ENCODE measurements around the gene EPS8L2. TPM values are rescaled to one million over a fixed set of nuclear protein-coding genes. Genes with fewer than 3 reads are reported as not detected.

Gene EPS8L2
- total RNA-seq, 1 experiment from 2014 or later = 0.90 TPM

GRCh38 chr11:698493-699115, 7.4 kb upstream of the EPS8L2 start:
- H3K4me1 ChIP-seq (ENCODE audit: insufficient read depth, low read length, poor library complexity, severe bottlenecking) = peaks cover 6% of the 10 kb centered on the region
- POLR2A ChIA-PET (ENCODE audit: low non-redundant PET) = no interaction called here
- H3K4me3 ChIP-seq (ENCODE audit: low read depth, low read length, poor library complexity, severe bottlenecking) = no peak overlapping the region
- no peaks in the 10 kb centered on the region for H3K27me3 ChIP-seq (replicated peaks; ENCODE audit: insufficient read depth, low read depth, low read length, poor library complexity)
- DNase-seq (ENCODE audit: low spot score) = no peak
- H3K27ac ChIP-seq (ENCODE audit: low read depth, low read length, poor library complexity, severe bottlenecking) = no peak overlapping the region
- H3K36me3 ChIP-seq (ENCODE audit: insufficient read depth, low read length, poor library complexity, severe bottlenecking) = no peaks in the 10 kb centered on the region
- CTCF ChIA-PET = no interaction called here
- H3K9me3 ChIP-seq (ENCODE audit: low read depth, low read length, poor library complexity, severe bottlenecking) = no peaks in the 10 kb centered on the region
- BruUV-seq (replicated peaks) = no TSS peak
- intact Hi-C loops (cut with micrococcal nuclease; ENCODE audit: unreplicated experiment) = no loop called here
- TF ChIP-seq CTCF (conservative IDR thresholded peaks at IDR 0.05; ENCODE audit: low read depth, low read length) (no peak), EZH2 (IDR thresholded peaks at IDR 0.05; ENCODE audit: borderline replicate concordance, low read depth, low read length, poor library complexity, severe bottlenecking) (no peak)

- Histone ChIP-seq H3K9me3 (ENCODE audit: low read depth, low read length, poor library complexity, severe bottlenecking) (no peaks in the 10 kb centered on the region), H3K36me3 (ENCODE audit: insufficient read depth, low read length, poor library complexity, severe bottlenecking) (no peaks in the 10 kb centered on the region), H3K4me1 (ENCODE audit: insufficient read depth, low read length, poor library complexity, severe bottlenecking) (peaks cover under 1% of the 10 kb centered on the region), H3K27me3 (replicated peaks; ENCODE audit: insufficient read depth, low read depth, low read length, poor library complexity) (no peaks in the 10 kb centered on the region), H3K27ac (ENCODE audit: low read depth, low read length, poor library complexity, severe bottlenecking) (no peak overlapping the region), H3K4me3 (ENCODE audit: low read depth, low read length, poor library complexity, severe bottlenecking) (no peak overlapping the region)
- ChIA-PET POLR2A (ENCODE audit: low non-redundant PET) (no interaction called here), CTCF (no interaction called here)
- DNase-seq (ENCODE audit: low spot score) = no peak
- no TSS peak for BruUV-seq (replicated peaks)
- intact Hi-C loops (cut with micrococcal nuclease; ENCODE audit: unreplicated experiment) = no loop called here
- TF ChIP-seq EZH2 (IDR thresholded peaks at IDR 0.05; ENCODE audit: borderline replicate concordance, low read depth, low read length, poor library complexity, severe bottlenecking) (no peak), CTCF (conservative IDR thresholded peaks at IDR 0.05; ENCODE audit: low read depth, low read length) (no peak)
Measured at GRCh38 chr11:699116-699508, 6.9 kb upstream of the EPS8L2 start.

- POLR2A ChIA-PET (ENCODE audit: low non-redundant PET) = no interaction called here
- CTCF ChIA-PET = no interaction called here
- intact Hi-C loops (cut with micrococcal nuclease; ENCODE audit: unreplicated experiment) = no loop called here
Measured at GRCh38 chr11:699753-700152, 6.3 kb upstream of the EPS8L2 start.

More at GRCh38 chr11:699753-700152, 6.3 kb upstream of the EPS8L2 start:
- Histone ChIP-seq H3K36me3 (ENCODE audit: insufficient read depth, low read length, poor library complexity, severe bottlenecking) (no peaks in the 10 kb centered on the region), H3K4me3 (ENCODE audit: low read depth, low read length, poor library complexity, severe bottlenecking) (no peak overlapping the region), H3K27me3 (replicated peaks; ENCODE audit: insufficient read depth, low read depth, low read length, poor library complexity) (no peaks in the 10 kb centered on the region), H3K27ac (ENCODE audit: low read depth, low read length, poor library complexity, severe bottlenecking) (no peak overlapping the region), H3K4me1 (ENCODE audit: insufficient read depth, low read length, poor library complexity, severe bottlenecking) (no peaks in the 10 kb centered on the region), H3K9me3 (ENCODE audit: low read depth, low read length, poor library complexity, severe bottlenecking) (no peaks in the 10 kb centered on the region)
- TF ChIP-seq EZH2 (IDR thresholded peaks at IDR 0.05; ENCODE audit: borderline replicate concordance, low read depth, low read length, poor library complexity, severe bottlenecking) (no peak), CTCF (conservative IDR thresholded peaks at IDR 0.05; ENCODE audit: low read depth, low read length) (no peak)
- BruUV-seq (replicated peaks) = no TSS peak
- DNase-seq (ENCODE audit: low spot score) = no peak

All from A673 (cell line).